ENCODE results near the gene RADIL. TPM values are rescaled to one million over a fixed set of nuclear protein-coding genes. Genes with fewer than 3 reads are reported as not detected.

RADIL gene
- polyA plus RNA-seq, 2 donors = 0.29 to 0.93 TPM

GRCh38 chr7:4857189-4857588 lies 26.3 kb downstream of the RADIL start:
- H3K27ac ChIP-seq (ENCODE audit: low read depth in 2 of 2, low read length in 1 of 2) = no peak overlapping the region

GRCh38 chr7:4856336-4857057 lies 27.0 kb downstream of the RADIL start:
- 73% methylated on average over 10 of the region's 10 CpGs for WGBS, 2 donors
- H3K4me3 ChIP-seq (ENCODE audit: low read depth in 1 of 2, low read length in 2 of 2) = no peak overlapping the region
- H3K36me3 ChIP-seq (ENCODE audit: control insufficient read depth in 2 of 2, insufficient read depth in 2 of 2, low read length in 1 of 2) = no peaks in the 10 kb centered on the region
- H3K27ac ChIP-seq (ENCODE audit: low read depth in 2 of 2, low read length in 1 of 2) = no peak overlapping the region
- no peaks in the 10 kb centered on the region for H3K9me3 ChIP-seq (ENCODE audit: control insufficient read depth in 2 of 2, insufficient read depth in 1 of 2, low read depth in 1 of 2, low read length in 1 of 2)
- H3K4me1 ChIP-seq (ENCODE audit: control insufficient read depth in 2 of 2, insufficient read depth in 2 of 2, low read length in 1 of 2) = no peaks in the 10 kb centered on the region
- H3K27me3 ChIP-seq (ENCODE audit: control insufficient read depth in 1 of 2, insufficient read depth in 2 of 2, low read length in 2 of 2) = no peaks in the 10 kb centered on the region

More at GRCh38 chr7:4857189-4857588, 26.3 kb downstream of the RADIL start:
- WGBS, 2 donors = 59 to 69% methylated on average over 3 of the region's 3 CpGs
- no peaks in the 10 kb centered on the region for H3K9me3 ChIP-seq (ENCODE audit: control insufficient read depth in 2 of 2, insufficient read depth in 1 of 2, low read depth in 1 of 2, low read length in 1 of 2)
- H3K4me3 ChIP-seq (ENCODE audit: low read depth in 1 of 2, low read length in 2 of 2) = no peak overlapping the region
- no peaks in the 10 kb centered on the region for H3K36me3 ChIP-seq (ENCODE audit: control insufficient read depth in 2 of 2, insufficient read depth in 2 of 2, low read length in 1 of 2)
- H3K4me1 ChIP-seq (ENCODE audit: control insufficient read depth in 2 of 2, insufficient read depth in 2 of 2, low read length in 1 of 2) = no peaks in the 10 kb centered on the region
- H3K27me3 ChIP-seq (ENCODE audit: control insufficient read depth in 1 of 2, insufficient read depth in 2 of 2, low read length in 2 of 2) = no peaks in the 10 kb centered on the region

GRCh38 chr7:4854916-4855315 lies 28.6 kb downstream of the RADIL start:
- Histone ChIP-seq H3K9me3 (ENCODE audit: control insufficient read depth in 2 of 2, insufficient read depth in 1 of 2, low read depth in 1 of 2, low read length in 1 of 2) (peaks cover 0 to 6% of the 10 kb centered on the region in 2 donors), H3K4me1 (ENCODE audit: control insufficient read depth in 2 of 2, insufficient read depth in 2 of 2, low read length in 1 of 2) (no peaks in the 10 kb centered on the region), H3K4me3 (ENCODE audit: low read depth in 1 of 2, low read length in 2 of 2) (no peak overlapping the region), H3K27ac (ENCODE audit: low read depth in 2 of 2, low read length in 1 of 2) (no peak overlapping the region), H3K27me3 (ENCODE audit: control insufficient read depth in 1 of 2, insufficient read depth in 2 of 2, low read length in 2 of 2) (no peaks in the 10 kb centered on the region), H3K36me3 (ENCODE audit: control insufficient read depth in 2 of 2, insufficient read depth in 2 of 2, low read length in 1 of 2) (no peaks in the 10 kb centered on the region)
- 74 to 81% methylated on average over 6 of the region's 6 CpGs for WGBS, 2 donors

- peaks cover 0 to 6% of the 10 kb centered on the region in 2 donors for H3K9me3 ChIP-seq (ENCODE audit: control insufficient read depth in 2 of 2, insufficient read depth in 1 of 2, low read depth in 1 of 2, low read length in 1 of 2)
- H3K27me3 ChIP-seq (ENCODE audit: control insufficient read depth in 1 of 2, insufficient read depth in 2 of 2, low read length in 2 of 2) = no peaks in the 10 kb centered on the region
- no peaks in the 10 kb centered on the region for H3K36me3 ChIP-seq (ENCODE audit: control insufficient read depth in 2 of 2, insufficient read depth in 2 of 2, low read length in 1 of 2)
- no peaks in the 10 kb centered on the region for H3K4me1 ChIP-seq (ENCODE audit: control insufficient read depth in 2 of 2, insufficient read depth in 2 of 2, low read length in 1 of 2)
- 80% methylated on average over 6 of the region's 6 CpGs for WGBS, 2 donors
- H3K4me3 ChIP-seq (ENCODE audit: low read depth in 1 of 2, low read length in 2 of 2) = no peak overlapping the region
- no peak overlapping the region for H3K27ac ChIP-seq (ENCODE audit: low read depth in 2 of 2, low read length in 1 of 2)
Measured at GRCh38 chr7:4851459-4852422, 31.8 kb downstream of the RADIL start.

GRCh38 chr7:4850262-4850795 lies 33.2 kb downstream of the RADIL start:
- WGBS, 2 donors = 84 to 89% methylated on average over 8 of the region's 8 CpGs
- Histone ChIP-seq H3K36me3 (ENCODE audit: control insufficient read depth in 2 of 2, insufficient read depth in 2 of 2, low read length in 1 of 2) (no peaks in the 10 kb centered on the region), H3K4me3 (ENCODE audit: low read depth in 1 of 2, low read length in 2 of 2) (no peak overlapping the region), H3K27me3 (ENCODE audit: control insufficient read depth in 1 of 2, insufficient read depth in 2 of 2, low read length in 2 of 2) (no peaks in the 10 kb centered on the region), H3K9me3 (ENCODE audit: control insufficient read depth in 2 of 2, insufficient read depth in 1 of 2, low read depth in 1 of 2, low read length in 1 of 2) (peaks cover 0 to 6% of the 10 kb centered on the region in 2 donors), H3K27ac (ENCODE audit: low read depth in 2 of 2, low read length in 1 of 2) (no peak overlapping the region), H3K4me1 (ENCODE audit: control insufficient read depth in 2 of 2, insufficient read depth in 2 of 2, low read length in 1 of 2) (peaks cover 0 to 2% of the 10 kb centered on the region in 2 donors)

GRCh38 chr7:4849390-4849789 lies 34.1 kb downstream of the RADIL start:
- H3K9me3 ChIP-seq (ENCODE audit: control insufficient read depth in 2 of 2, insufficient read depth in 1 of 2, low read depth in 1 of 2, low read length in 1 of 2) = peaks cover 0 to 6% of the 10 kb centered on the region in 2 donors
- H3K4me3 ChIP-seq (ENCODE audit: low read depth in 1 of 2, low read length in 2 of 2) = no peak overlapping the region
- no peaks in the 10 kb centered on the region for H3K36me3 ChIP-seq (ENCODE audit: control insufficient read depth in 2 of 2, insufficient read depth in 2 of 2, low read length in 1 of 2)
- peaks cover 0 to 2% of the 10 kb centered on the region in 2 donors for H3K4me1 ChIP-seq (ENCODE audit: control insufficient read depth in 2 of 2, insufficient read depth in 2 of 2, low read length in 1 of 2)
- 37 to 42% methylated on average over 4 of the region's 4 CpGs for WGBS, 2 donors
- no peak overlapping the region for H3K27ac ChIP-seq (ENCODE audit: low read depth in 2 of 2, low read length in 1 of 2)
- no peaks in the 10 kb centered on the region for H3K27me3 ChIP-seq (ENCODE audit: control insufficient read depth in 1 of 2, insufficient read depth in 2 of 2, low read length in 2 of 2)

GRCh38 chr7:4845740-4846142 lies 37.8 kb downstream of the RADIL start:
- 35 to 37% methylated on average over 18 of the region's 18 CpGs for WGBS, 2 donors
- Histone ChIP-seq H3K27me3 (ENCODE audit: control insufficient read depth in 1 of 2, insufficient read depth in 2 of 2, low read length in 2 of 2) (no peaks in the 10 kb centered on the region), H3K36me3 (ENCODE audit: control insufficient read depth in 2 of 2, insufficient read depth in 2 of 2, low read length in 1 of 2) (no peaks in the 10 kb centered on the region), H3K27ac (ENCODE audit: low read depth in 2 of 2, low read length in 1 of 2) (no peak overlapping the region), H3K4me1 (ENCODE audit: control insufficient read depth in 2 of 2, insufficient read depth in 2 of 2, low read length in 1 of 2) (peaks cover 0 to 2% of the 10 kb centered on the region in 2 donors), H3K9me3 (ENCODE audit: control insufficient read depth in 2 of 2, insufficient read depth in 1 of 2, low read depth in 1 of 2, low read length in 1 of 2) (peaks cover 0 to 2% of the 10 kb centered on the region in 2 donors), H3K4me3 (ENCODE audit: low read depth in 1 of 2, low read length in 2 of 2) (no peak overlapping the region)

GRCh38 chr7:4842319-4843064 lies 41.0 kb downstream of the RADIL start:
- H3K27ac ChIP-seq (ENCODE audit: low read depth in 2 of 2, low read length in 1 of 2) = no peak overlapping the region
- peaks cover 0 to 2% of the 10 kb centered on the region in 2 donors for H3K4me1 ChIP-seq (ENCODE audit: control insufficient read depth in 2 of 2, insufficient read depth in 2 of 2, low read length in 1 of 2)
- H3K9me3 ChIP-seq (ENCODE audit: control insufficient read depth in 2 of 2, insufficient read depth in 1 of 2, low read depth in 1 of 2, low read length in 1 of 2) = no peaks in the 10 kb centered on the region
- no peak overlapping the region for H3K4me3 ChIP-seq (ENCODE audit: low read depth in 1 of 2, low read length in 2 of 2)
- 49 to 55% methylated on average over 22 of the region's 22 CpGs for WGBS, 2 donors
- H3K36me3 ChIP-seq (ENCODE audit: control insufficient read depth in 2 of 2, insufficient read depth in 2 of 2, low read length in 1 of 2) = no peaks in the 10 kb centered on the region
- no peaks in the 10 kb centered on the region for H3K27me3 ChIP-seq (ENCODE audit: control insufficient read depth in 1 of 2, insufficient read depth in 2 of 2, low read length in 2 of 2)

GRCh38 chr7:4841836-4842235 lies 41.7 kb downstream of the RADIL start:
- Histone ChIP-seq H3K9me3 (ENCODE audit: control insufficient read depth in 2 of 2, insufficient read depth in 1 of 2, low read depth in 1 of 2, low read length in 1 of 2) (no peaks in the 10 kb centered on the region), H3K4me3 (ENCODE audit: low read depth in 1 of 2, low read length in 2 of 2) (no peak overlapping the region), H3K36me3 (ENCODE audit: control insufficient read depth in 2 of 2, insufficient read depth in 2 of 2, low read length in 1 of 2) (no peaks in the 10 kb centered on the region), H3K27me3 (ENCODE audit: control insufficient read depth in 1 of 2, insufficient read depth in 2 of 2, low read length in 2 of 2) (no peaks in the 10 kb centered on the region), H3K4me1 (ENCODE audit: control insufficient read depth in 2 of 2, insufficient read depth in 2 of 2, low read length in 1 of 2) (peaks cover 0 to 2% of the 10 kb centered on the region in 2 donors), H3K27ac (ENCODE audit: low read depth in 2 of 2, low read length in 1 of 2) (no peak overlapping the region)
- WGBS, 2 donors = 88 to 90% methylated on average over 13 of the region's 13 CpGs

All from esophagus (tissue), 2 donors.